Neural cell (in vitro differentiated cells): ENCODE data around the gene F12. TPM values are rescaled to one million over a fixed set of nuclear protein-coding genes. Genes with fewer than 3 reads are reported as not detected.

Experiments
- H2AFZ ChIP-seq: fragments of 200-600, 300-800 bp; sonication (generic), shearing (Covaris generic); 2 replicates; pipeline ENCODE4 v1.6.0; 2014; ENCODE audit warnings: low read depth, mild to moderate bottlenecking, antibody characterized with exemption, low read length, moderate library complexity
- H3F3A ChIP-seq: fragments of 200-600 bp; shearing (Covaris generic); 2 replicates; pipeline ENCODE4 v1.6.1; 2016; ENCODE audit warnings: mild to moderate bottlenecking, moderate library complexity, mixed read lengths, antibody characterized with exemption, low read length; ENCODE audit not compliant: insufficient read depth, poor library complexity, severe bottlenecking
- H3K27ac ChIP-seq: fragments of 200-600, 300-800 bp; sonication (generic), shearing (Covaris generic); 2 replicates; pipeline ENCODE4 v1.5.1; 2014; ENCODE audit warnings: mild to moderate bottlenecking, low read length, moderate library complexity
- H3K27me3 ChIP-seq: fragments of 300-800, 200-600 bp; sonication (generic), shearing (Covaris generic); 2 replicates; pipeline ENCODE4 v1.6.0; 2014; ENCODE audit warnings: mild to moderate bottlenecking, low read depth, low read length, moderate library complexity; ENCODE audit not compliant: insufficient read depth
- H3K36me3 ChIP-seq: fragments of 300-800, 200-600 bp; sonication (generic), shearing (Covaris generic); 2 replicates; pipeline ENCODE4 v1.5.1; 2014; ENCODE audit warnings: mild to moderate bottlenecking, antibody characterized with exemption, low read length, moderate library complexity; ENCODE audit not compliant: insufficient read depth
- H3K4me2 ChIP-seq: fragments of 300-800, 200-600 bp; sonication (generic), shearing (Covaris generic); 2 replicates; pipeline ENCODE4 v1.6.0; 2014; ENCODE audit warnings: mild to moderate bottlenecking, low read length
- H3K4me3 ChIP-seq: fragments of 300-800, 200-600 bp; sonication (generic), shearing (Covaris generic); 2 replicates; pipeline ENCODE4 v1.5.1; 2014; ENCODE audit warnings: mild to moderate bottlenecking, low read length, moderate library complexity
- H3K79me2 ChIP-seq: fragments of 200-600 bp; shearing (Covaris generic); replicated peaks from 2 replicates; pipeline ENCODE4 v1.6.0; 2014; ENCODE audit warnings: mild to moderate bottlenecking, low read length, moderate library complexity; ENCODE audit not compliant: insufficient read depth
- H3K9ac ChIP-seq: fragments of 300-800, 200-600 bp; sonication (generic), shearing (Covaris generic); 2 replicates; pipeline ENCODE4 v1.6.1; 2016; ENCODE audit warnings: mild to moderate bottlenecking, low read length, mixed read lengths
- H3K9me2 ChIP-seq: fragments of 200-600 bp; shearing (Covaris generic); 2 replicates; pipeline ENCODE4 v1.6.1; 2016; ENCODE audit warnings: mild to moderate bottlenecking, low read length, mixed read lengths; ENCODE audit not compliant: insufficient read depth
- H3K9me3 ChIP-seq: fragments of 200-600, 300-800 bp; sonication (generic), shearing (Covaris generic); 2 replicates; pipeline ENCODE4 v1.6.1; 2016; ENCODE audit warnings: mild to moderate bottlenecking, mixed run types, low read length, moderate library complexity, mixed read lengths
- H4K20me1 ChIP-seq: fragments of 200-600 bp; shearing (Covaris generic); 2 replicates; pipeline ENCODE4 v1.6.1; 2016; ENCODE audit warnings: mild to moderate bottlenecking, mixed run types; ENCODE audit not compliant: insufficient read depth
- CTCF ChIP-seq: fragments of 450-650 bp; IDR thresholded peaks from 2 replicates; pipeline ENCODE4 v1.5.1; 2014; ENCODE audit warnings: antibody characterized with exemption, mild to moderate bottlenecking, moderate library complexity; ENCODE audit not compliant: poor library complexity, severe bottlenecking
- EP300 ChIP-seq: fragments of 450-650 bp; conservative IDR thresholded peaks from 2 replicates; pipeline ENCODE4 v1.6.1; 2014; ENCODE audit warnings: antibody characterized with exemption, mild to moderate bottlenecking, moderate library complexity; ENCODE audit not compliant: poor library complexity, severe bottlenecking
- EZH2 ChIP-seq: fragments of 200-600, 300-800 bp; shearing (Covaris generic), sonication (generic); IDR thresholded peaks from 2 replicates; pipeline ENCODE4 v1.6.1; 2014; ENCODE audit warnings: antibody characterized with exemption, low read length, borderline replicate concordance, mild to moderate bottlenecking; ENCODE audit not compliant: insufficient read depth, poor library complexity, severe bottlenecking
- MXI1 ChIP-seq: fragments of 450-650 bp; conservative IDR thresholded peaks from 2 replicates; pipeline ENCODE4 v1.6.1; 2014; ENCODE audit warnings: antibody characterized with exemption, mild to moderate bottlenecking; ENCODE audit not compliant: poor library complexity, severe bottlenecking
- POLR2AphosphoS5 ChIP-seq: IDR thresholded peaks from 2 replicates; pipeline ENCODE4 v1.6.1; 2012
- RAD21 ChIP-seq: fragments of 450-650 bp; conservative IDR thresholded peaks from 2 replicates; pipeline ENCODE4 v1.6.1; 2014; ENCODE audit warnings: antibody characterized with exemption, mild to moderate bottlenecking, moderate library complexity
- REST ChIP-seq: IDR thresholded peaks from 2 replicates; pipeline ENCODE4 v1.6.1; 2012; ENCODE audit warnings: borderline replicate concordance
- SMC3 ChIP-seq: fragments of 450-650 bp; conservative IDR thresholded peaks from 2 replicates; pipeline ENCODE4 v1.6.1; 2014; ENCODE audit warnings: antibody characterized with exemption, mild to moderate bottlenecking, moderate library complexity; ENCODE audit not compliant: poor library complexity
- TAF1 ChIP-seq: IDR thresholded peaks from 2 replicates; pipeline ENCODE4 v1.6.1; 2012; ENCODE audit warnings: low read depth
- polyA plus RNA-seq: library from polyadenylated mRNA; depleted of rRNA; stranded (reverse); fragments of >200 nt; gene quantifications from 2 replicates; pipeline ENCODE4 v1.2.3, GENCODE V29; 2014

F12 gene
- polyA plus RNA-seq, 1 donor from 2014 or later, result 1.4 TPM

DNA sequence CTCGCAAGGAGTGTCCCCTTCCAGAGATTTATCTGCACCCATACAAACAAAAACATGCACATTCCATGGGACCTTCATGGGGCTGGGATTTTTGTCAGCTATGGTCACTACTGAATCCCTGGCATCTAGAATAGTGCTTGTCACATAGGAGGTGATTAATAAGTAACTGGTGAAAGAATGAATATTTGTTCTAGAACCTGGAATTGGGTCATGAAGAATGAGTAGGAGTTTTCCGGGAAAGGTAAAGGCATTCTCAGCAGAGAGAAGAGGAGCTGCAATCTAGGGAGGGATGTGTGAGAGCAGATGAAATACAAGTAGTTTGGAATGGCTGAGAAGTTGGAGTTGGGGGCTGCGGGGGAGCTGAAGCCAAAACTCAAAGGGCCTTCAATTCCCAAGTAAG lies 55.1 kb downstream of the F12 start:
- H3K79me2 ChIP-seq, result peaks cover 19% of the 10 kb centered on the region
- H2AFZ ChIP-seq, result no peak overlapping the region
- no peaks in the 10 kb centered on the region for H3K9me2 ChIP-seq
- no peak overlapping the region for H3K9ac ChIP-seq
- no peak for TF ChIP-seq SMC3
- no peak for TF ChIP-seq TAF1
- no peak for TF ChIP-seq EZH2
- TF ChIP-seq CTCF, result no peak
- no peak for TF ChIP-seq REST
- no peak for TF ChIP-seq MXI1
- TF ChIP-seq RAD21, result no peak
- TF ChIP-seq EP300, result no peak
- no peak for TF ChIP-seq POLR2AphosphoS5
- H3K27ac ChIP-seq, result no peak overlapping the region
- H4K20me1 ChIP-seq, result no peaks in the 10 kb centered on the region
- H3K9me3 ChIP-seq, result no peaks in the 10 kb centered on the region
- no peaks in the 10 kb centered on the region for H3K27me3 ChIP-seq
- H3K4me3 ChIP-seq, result no peak overlapping the region
- no peak overlapping the region for H3K4me2 ChIP-seq
- no peaks in the 10 kb centered on the region for H3K36me3 ChIP-seq
- no peaks in the 10 kb centered on the region for H3F3A ChIP-seq

DNA sequence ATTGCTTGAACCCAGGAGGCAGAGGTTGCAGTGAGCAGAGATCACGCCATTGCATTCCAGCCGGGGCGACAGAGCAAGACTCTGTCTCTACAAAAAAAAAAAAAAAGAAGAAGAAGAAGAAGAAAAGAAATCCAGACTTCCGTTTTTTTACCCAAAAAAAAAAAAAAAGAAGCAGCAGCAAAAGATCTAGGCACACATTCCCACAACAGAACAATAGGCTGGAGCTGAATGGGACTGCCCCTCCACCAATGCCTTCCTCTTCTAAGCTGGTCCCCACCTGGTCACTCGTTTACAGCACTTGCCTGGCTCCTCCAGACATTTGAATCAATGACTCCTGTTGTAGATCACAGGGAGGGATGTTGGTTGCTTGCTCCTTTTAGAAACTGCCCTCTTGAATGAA lies 56.3 kb downstream of the F12 start:
- Histone ChIP-seq H4K20me1 (no peaks in the 10 kb centered on the region), H3K9me2 (no peaks in the 10 kb centered on the region), H2AFZ (no peak overlapping the region), H3K27ac (no peak overlapping the region), H3F3A (no peaks in the 10 kb centered on the region), H3K4me3 (no peak overlapping the region), H3K79me2 (peaks cover 26% of the 10 kb centered on the region), H3K36me3 (no peaks in the 10 kb centered on the region), H3K9me3 (no peaks in the 10 kb centered on the region), H3K4me2 (no peak overlapping the region), H3K27me3 (no peaks in the 10 kb centered on the region), H3K9ac (no peak overlapping the region)
- TF ChIP-seq SMC3 (no peak), RAD21 (no peak), EP300 (no peak), CTCF (no peak), REST (no peak), TAF1 (no peak), POLR2AphosphoS5 (no peak), EZH2 (no peak), MXI1 (no peak)
